H4 (cell line): ENCODE data around the gene BPIFB6. TPM values are rescaled to one million over a fixed set of nuclear protein-coding genes. Genes with fewer than 3 reads are reported as not detected.

Experiments used
- DNase-seq: peaks from one replicate; pipeline ENCODE4 v3.0.0-alpha.2; 2015; ENCODE audit warnings: low spot score
- total RNA-seq: library from RNA; depleted of rRNA; stranded (reverse); fragments of >200 nt; shearing (Covaris generic); gene quantifications from 2 replicates; pipeline ENCODE4 v1.2.3, GENCODE V29; 2014; rRNA removed

The BPIFB6 gene
- total RNA-seq, 1 experiment from 2014 or later = not detected

- no peak for DNase-seq
Measured at GRCh38 chr20:33084722-33085121, 53.3 kb downstream of the BPIFB6 start.

GRCh38 chr20:33086052-33086722, 54.7 kb downstream of the BPIFB6 start:
- DNase-seq = no peak

- no peak for DNase-seq
Measured at GRCh38 chr20:33091147-33091546, 59.7 kb downstream of the BPIFB6 start.

- DNase-seq = no peak
Measured at GRCh38 chr20:33091693-33092092, 60.2 kb downstream of the BPIFB6 start.

GRCh38 chr20:33092361-33092760, 60.9 kb downstream of the BPIFB6 start:
- DNase-seq = no peak

- DNase-seq = no peak
Measured at GRCh38 chr20:33093074-33093473, 61.6 kb downstream of the BPIFB6 start.

GRCh38 chr20:33093582-33093981, 62.1 kb downstream of the BPIFB6 start:
- DNase-seq = no peak

Other genes with a start within 250 kb of the BPIFB6 start
- 112 and 119 TPM in 2 replicates for gene MAPRE1, start 211.7 kb upstream of the BPIFB6 start, total RNA-seq
- 0.04 TPM in 1 of 2 replicates, not detected in the other for gene EFCAB8, start 172.7 kb upstream of the BPIFB6 start, total RNA-seq
- not detected in 2 replicates for gene SUN5, start 27.2 kb upstream of the BPIFB6 start, total RNA-seq
- gene BPIFB2, start 23.9 kb upstream of the BPIFB6 start, total RNA-seq = not detected in 2 replicates
- gene BPIFB3, start 22.3 kb downstream of the BPIFB6 start, total RNA-seq = not detected in 2 replicates
- not detected in 2 replicates for gene BPIFB4, start 48.0 kb downstream of the BPIFB6 start, total RNA-seq
- not detected in 2 replicates for gene BPIFA2, start 136.5 kb downstream of the BPIFB6 start, total RNA-seq
- gene BPIFA3, start 185.7 kb downstream of the BPIFB6 start, total RNA-seq = not detected in 2 replicates
- not detected in 2 replicates for gene BPIFA1, start 204.3 kb downstream of the BPIFB6 start, total RNA-seq